ENCODE results near the gene INPP4A.

Gene INPP4A

DNA sequence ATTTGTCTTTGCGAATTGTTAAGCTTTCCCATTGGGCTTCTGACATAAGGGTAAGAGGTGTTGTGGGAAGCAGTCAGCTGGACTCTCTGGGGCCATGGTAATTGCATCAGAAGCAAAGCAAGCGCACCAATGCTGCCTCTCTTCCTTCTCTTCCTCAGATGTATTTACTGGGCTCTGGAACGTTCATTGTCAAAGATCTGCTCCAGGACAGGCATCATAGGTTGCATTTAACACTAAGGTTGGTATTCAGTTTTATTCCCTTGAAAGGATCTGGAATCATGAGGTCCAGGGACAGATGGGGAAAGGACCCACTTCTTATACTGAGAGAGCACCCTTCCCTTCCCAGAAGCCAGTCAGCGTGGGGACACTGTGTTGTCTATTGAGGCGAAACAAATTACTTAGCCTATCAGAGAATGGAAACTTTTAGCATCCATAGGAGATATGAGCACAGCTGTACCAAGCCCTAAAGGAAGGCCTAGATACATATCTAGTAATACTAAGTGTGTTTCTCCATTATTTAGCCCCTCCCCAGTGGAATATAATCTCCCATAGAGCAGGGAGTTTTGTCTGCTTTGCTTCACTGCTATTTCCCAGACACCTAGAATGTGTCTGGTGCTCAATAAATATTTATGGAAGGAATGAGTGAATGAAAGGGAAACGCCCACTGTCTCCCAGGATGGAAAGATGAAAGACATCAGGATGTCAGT lies 91.5 kb downstream of the INPP4A start:
- no peak overlapping the region for H3K27ac ChIP-seq
- TF ChIP-seq, protein P1, sequence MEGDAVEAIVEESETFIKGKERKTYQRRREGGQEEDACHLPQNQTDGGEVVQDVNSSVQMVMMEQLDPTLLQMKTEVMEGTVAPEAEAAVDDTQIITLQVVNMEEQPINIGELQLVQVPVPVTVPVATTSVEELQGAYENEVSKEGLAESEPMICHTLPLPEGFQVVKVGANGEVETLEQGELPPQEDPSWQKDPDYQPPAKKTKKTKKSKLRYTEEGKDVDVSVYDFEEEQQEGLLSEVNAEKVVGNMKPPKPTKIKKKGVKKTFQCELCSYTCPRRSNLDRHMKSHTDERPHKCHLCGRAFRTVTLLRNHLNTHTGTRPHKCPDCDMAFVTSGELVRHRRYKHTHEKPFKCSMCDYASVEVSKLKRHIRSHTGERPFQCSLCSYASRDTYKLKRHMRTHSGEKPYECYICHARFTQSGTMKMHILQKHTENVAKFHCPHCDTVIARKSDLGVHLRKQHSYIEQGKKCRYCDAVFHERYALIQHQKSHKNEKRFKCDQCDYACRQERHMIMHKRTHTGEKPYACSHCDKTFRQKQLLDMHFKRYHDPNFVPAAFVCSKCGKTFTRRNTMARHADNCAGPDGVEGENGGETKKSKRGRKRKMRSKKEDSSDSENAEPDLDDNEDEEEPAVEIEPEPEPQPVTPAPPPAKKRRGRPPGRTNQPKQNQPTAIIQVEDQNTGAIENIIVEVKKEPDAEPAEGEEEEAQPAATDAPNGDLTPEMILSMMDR (IDR thresholded peaks at IDR 0.05; ENCODE audit: low read depth, low read length, missing control alignments): no peak
- DNase-seq: no peak
- no peak overlapping the region for H3K4me3 ChIP-seq (ENCODE audit: low read depth, low read length)
- peaks cover 2% of the 10 kb centered on the region for H3K36me3 ChIP-seq (replicated peaks)
- in situ Hi-C loops (cut with HindIII; ENCODE audit: low pct_ligation_motif_present, low sequenced_read_pairs): no loop called here
- no peaks in the 10 kb centered on the region for H3K27me3 ChIP-seq (replicated peaks)

DNA sequence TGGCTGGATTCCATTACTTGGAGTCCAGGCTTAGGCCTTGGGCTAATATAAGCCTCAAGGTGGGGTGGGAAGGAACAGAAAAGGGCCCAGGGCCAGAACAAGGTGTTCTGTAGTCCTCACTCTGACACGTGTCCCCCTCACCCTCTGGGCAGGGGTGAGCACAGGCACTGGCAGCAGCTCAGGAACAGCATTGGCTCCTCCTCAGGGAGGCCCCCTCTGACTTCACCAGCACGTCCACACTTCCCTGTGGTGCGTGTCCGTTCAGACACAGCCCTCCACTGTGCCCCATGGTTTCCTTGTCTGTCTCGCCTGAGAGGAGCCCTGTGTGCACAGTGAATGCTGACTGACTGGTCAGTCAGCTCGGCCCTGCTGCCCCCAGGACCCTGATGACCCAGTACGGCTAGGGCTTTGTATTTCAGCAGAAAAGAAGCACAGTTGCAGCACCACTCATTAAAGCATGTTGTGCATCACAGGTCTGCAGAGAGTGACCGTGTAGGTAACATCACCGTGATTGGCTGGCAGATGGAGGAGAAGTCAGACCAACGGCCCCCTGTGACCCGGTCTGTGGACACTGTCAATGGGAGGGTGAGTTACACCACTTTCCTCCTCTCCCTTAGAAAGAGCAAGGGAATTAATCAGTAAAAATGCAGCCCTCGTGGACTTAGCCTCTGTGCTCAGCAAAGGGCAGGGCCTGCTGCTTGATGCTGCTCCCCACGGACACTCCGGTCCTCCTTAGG lies 92.9 kb downstream of the INPP4A start:
- no peak for DNase-seq
- in situ Hi-C loops (cut with HindIII; ENCODE audit: low pct_ligation_motif_present, low sequenced_read_pairs): no loop called here
- no peak overlapping the region for H3K27ac ChIP-seq
- peaks cover 2% of the 10 kb centered on the region for H3K36me3 ChIP-seq (replicated peaks)
- no peak overlapping the region for H3K4me3 ChIP-seq (ENCODE audit: low read depth, low read length)
- no peaks in the 10 kb centered on the region for H3K27me3 ChIP-seq (replicated peaks)
- TF ChIP-seq, protein P1 (IDR thresholded peaks at IDR 0.05; ENCODE audit: low read depth, low read length, missing control alignments): no peak

DNA sequence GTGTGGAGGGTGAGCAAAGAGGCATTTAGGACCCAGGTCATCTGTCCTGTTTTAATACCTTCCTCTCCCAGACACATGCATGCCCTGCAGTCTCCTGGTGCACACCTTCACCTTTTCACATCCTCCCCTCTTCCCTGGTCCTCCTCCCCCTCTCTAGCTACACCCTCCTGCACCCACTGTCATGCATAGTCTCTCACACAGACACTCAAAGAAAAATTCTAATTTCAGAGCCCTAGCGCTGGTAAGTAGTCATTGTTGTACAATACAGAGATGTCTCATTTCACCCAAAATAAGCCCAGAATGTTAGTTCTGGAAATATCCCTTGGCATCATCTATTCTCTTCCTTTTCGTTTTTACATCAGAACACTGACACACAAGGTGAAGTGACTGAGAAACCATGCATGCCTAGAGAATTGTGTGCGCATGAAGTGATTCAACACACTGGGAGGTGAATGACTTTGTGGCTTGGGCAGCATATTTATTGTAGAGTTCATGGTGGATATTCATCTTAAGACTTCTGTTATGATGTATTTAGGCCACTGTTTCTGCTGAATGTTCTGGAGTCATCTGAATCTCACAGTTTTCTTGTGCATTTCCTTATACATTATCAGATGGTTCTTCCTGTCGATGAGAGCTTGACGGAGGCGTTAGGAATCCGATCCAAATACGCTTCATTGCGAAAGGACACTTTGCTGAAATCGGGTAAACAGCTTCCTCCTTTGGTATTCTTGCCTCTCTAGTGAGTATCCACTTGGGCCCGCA lies 93.8 kb downstream of the INPP4A start:
- TF ChIP-seq, protein P1 (IDR thresholded peaks at IDR 0.05; ENCODE audit: low read depth, low read length, missing control alignments): no peak
- Histone ChIP-seq H3K36me3 (replicated peaks) (peaks cover 5% of the 10 kb centered on the region), H3K27ac (no peak overlapping the region), H3K27me3 (replicated peaks) (no peaks in the 10 kb centered on the region), H3K4me3 (ENCODE audit: low read depth, low read length) (no peak overlapping the region)
- in situ Hi-C loops (cut with HindIII; ENCODE audit: low pct_ligation_motif_present, low sequenced_read_pairs): no loop called here
- DNase-seq: no peak

DNA sequence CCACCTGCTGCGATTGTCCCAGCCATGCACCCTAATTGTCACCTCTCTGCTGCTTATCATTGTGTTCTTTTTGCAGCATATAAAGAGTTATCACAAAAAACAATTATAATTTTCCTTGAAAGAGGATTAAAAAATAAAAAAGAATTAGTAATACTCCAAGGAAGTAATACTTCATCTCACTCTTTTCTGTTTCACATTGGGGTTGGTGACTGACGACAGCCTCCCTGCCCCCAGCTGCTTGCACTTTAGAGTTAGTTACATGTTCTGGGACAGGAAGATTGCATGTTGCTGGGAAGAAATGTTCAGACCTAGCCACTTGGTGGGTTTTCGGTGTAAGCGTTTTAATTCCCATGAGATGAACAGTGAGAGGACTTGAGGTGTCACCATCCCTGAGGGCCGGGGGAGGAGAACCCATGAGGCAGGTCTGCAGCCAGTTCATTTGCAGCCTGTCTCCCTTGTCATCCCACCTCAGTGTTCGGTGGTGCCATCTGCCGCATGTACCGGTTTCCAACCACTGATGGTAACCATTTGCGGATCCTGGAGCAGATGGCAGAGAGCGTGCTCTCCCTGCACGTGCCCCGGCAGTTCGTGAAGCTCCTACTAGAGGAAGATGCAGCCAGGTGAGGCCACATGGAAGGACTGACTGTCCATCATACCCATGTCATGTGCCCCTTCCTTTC lies 94.5 kb downstream of the INPP4A start:
- no peaks in the 10 kb centered on the region for H3K27me3 ChIP-seq (replicated peaks)
- peaks cover 6% of the 10 kb centered on the region for H3K36me3 ChIP-seq (replicated peaks)
- no peak overlapping the region for H3K4me3 ChIP-seq (ENCODE audit: low read depth, low read length)
- in situ Hi-C loops (cut with HindIII; ENCODE audit: low pct_ligation_motif_present, low sequenced_read_pairs): no loop called here
- H3K27ac ChIP-seq: no peak overlapping the region
- no peak for DNase-seq
- TF ChIP-seq, protein P1 (IDR thresholded peaks at IDR 0.05; ENCODE audit: low read depth, low read length, missing control alignments): no peak

DNA sequence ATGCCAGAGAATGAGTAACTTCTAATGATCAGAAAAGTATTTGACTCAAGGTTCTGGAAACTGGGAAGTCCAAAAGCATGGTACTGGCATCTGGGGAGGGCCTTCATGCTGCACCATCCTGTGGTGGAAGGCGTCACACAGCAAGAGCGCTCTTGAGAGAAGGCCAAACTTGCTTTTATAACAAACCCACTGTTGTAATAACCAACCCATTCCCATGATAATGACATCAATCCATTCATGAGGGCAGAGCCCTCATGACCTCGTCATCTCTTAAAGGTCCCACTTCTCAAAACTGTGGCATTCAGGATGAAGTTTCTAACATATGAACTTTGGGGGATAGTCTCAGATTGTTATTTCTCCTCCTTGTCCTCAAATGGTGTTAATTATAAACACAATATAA lies 95.9 kb downstream of the INPP4A start:
- in situ Hi-C loops (cut with HindIII; ENCODE audit: low pct_ligation_motif_present, low sequenced_read_pairs): no loop called here
- Histone ChIP-seq H3K36me3 (replicated peaks) (peaks cover 6% of the 10 kb centered on the region), H3K4me3 (ENCODE audit: low read depth, low read length) (no peak overlapping the region), H3K27ac (no peak overlapping the region), H3K27me3 (replicated peaks) (no peaks in the 10 kb centered on the region)
- TF ChIP-seq, protein P1 (IDR thresholded peaks at IDR 0.05; ENCODE audit: low read depth, low read length, missing control alignments): no peak
- no peak for DNase-seq
